ENCODE measurements around the gene AFTPH. TPM values are rescaled to one million over a fixed set of nuclear protein-coding genes. Genes with fewer than 3 reads are reported as not detected.
"Not testable (repeated sequence)": the region's sequence is repeated elsewhere in the genome, so short reads cannot be mapped to it uniquely, and the experiment has no call there.

Gene AFTPH
- polyA plus RNA-seq, 4 donors, result 63.1 to 78.0 (median 71.8) TPM

DNA sequence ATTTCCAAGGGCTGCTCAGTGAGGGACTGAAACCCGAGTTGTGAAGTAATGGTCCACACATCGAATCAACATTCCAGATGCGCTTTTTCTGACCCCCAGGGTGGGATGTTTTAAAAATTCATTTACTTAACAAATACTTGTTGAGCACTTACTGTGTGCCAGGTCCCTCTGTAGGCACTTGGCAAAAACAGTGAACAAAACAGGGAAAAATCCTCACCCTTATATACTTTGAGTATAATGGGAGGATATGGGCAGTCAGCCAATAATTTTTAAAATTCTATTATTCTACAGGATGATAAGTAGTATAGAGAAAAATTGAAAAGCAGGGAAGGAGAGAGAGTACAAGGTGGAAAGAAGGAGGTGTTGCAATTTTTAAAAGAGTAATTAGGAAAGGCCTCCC lies 31.3 kb upstream of the AFTPH start:
- no peak for DNase-seq (ENCODE audit: low read depth in 4 of 4, low spot score in 3 of 4)

DNA sequence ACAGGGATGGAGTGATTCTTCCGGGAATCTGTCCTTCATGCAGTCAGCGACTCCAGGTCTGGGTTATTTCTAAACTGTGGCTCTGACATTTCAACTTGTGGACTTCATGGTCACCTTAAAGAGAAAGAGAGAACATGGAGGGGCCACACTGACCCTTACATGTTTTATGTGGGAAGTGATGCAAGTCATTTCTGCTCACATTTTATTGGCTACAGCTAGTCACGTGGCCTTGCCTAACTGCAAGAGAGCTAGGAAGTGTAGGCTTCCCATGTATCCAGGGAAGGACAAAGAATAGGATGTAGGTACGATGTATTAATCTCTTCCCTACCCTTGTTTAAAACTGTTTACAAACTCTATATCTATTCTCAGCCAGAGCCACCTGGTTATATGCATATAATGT lies 30.3 kb upstream of the AFTPH start:
- DNase-seq (ENCODE audit: low read depth in 4 of 4, low spot score in 3 of 4), result no peak

DNA sequence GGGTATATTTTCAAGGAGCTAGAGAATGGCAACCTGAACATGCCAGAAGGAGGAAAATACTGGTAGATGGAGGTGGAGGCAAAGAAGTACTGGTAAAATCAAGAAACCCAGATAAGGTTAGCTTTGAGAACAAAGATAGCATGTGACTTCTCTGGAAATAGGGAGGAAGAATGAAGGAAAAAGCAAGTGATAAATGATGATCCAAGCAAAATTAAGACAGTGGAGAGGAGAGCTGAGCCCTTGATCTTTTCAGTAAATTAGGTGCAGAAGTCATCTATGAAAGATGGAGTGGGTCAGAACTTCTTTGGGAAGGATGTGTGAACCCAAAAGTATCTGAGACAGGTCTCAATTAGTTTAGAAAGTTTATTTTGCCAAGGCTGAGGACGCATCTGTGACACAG lies 25.7 kb upstream of the AFTPH start:
- no peak for DNase-seq (ENCODE audit: low read depth in 4 of 4, low spot score in 3 of 4)

DNA sequence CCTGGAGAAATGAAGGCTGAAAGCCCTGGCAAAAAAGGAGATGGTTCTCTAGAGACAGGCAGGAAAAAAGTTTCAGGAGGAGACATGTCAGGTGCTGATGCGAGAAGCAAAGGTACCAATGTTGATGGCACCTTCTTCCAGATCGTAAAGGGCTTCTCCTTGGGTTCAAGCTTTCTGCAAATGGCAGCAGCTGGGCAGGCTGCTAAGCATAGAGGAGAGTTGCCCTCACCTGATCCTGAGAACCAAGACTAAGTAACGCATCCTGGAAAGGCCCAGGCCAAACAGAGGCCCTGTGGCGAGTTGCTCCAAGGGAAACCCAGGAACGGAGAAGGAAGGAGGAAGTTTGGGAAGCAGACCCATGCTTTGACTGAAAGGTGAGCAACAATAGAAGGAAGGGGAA lies 23.6 kb upstream of the AFTPH start:
- no peak for DNase-seq (ENCODE audit: low read depth in 4 of 4, low spot score in 3 of 4)

DNA sequence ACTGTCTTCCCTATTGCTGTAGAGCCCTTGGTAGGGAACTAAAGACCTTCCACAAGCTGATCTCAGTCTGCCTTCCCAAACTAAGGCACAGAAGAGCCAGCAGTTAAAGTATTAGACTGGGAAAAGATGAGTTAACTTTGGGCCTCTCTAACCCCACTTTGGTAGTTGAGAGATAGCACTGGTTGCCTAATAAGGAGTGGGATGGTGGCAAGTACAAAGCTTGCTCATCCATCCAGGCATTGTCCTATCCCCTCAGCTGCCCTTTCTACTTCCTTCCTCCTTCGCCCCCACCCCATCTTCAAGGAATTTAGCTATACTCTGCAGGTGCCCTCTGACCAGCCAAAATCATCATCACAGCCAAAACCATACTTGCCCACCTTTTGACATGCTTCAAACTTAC lies 22.2 kb upstream of the AFTPH start:
- no peak for DNase-seq (ENCODE audit: low read depth in 4 of 4, low spot score in 3 of 4)

DNA sequence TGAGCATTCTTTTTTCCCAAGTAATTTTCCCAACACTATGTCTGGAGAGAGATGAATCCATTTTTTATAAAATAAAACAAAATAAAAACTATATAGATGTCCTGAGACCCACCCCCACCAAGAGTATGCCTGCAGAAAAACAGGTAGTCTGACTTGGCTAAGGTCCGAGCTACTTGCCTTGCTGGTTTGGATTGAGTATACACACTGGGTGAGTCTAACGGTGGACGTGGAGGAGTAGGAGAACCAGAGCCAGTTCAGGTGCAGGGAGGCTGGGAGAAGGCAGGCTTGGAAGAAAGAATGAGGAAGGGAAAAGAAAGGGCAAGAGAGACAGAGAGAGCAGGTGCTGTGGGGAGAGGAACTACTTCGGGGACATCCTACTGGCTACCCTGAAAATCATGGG lies 21.3 kb upstream of the AFTPH start:
- no peak for DNase-seq (ENCODE audit: low read depth in 4 of 4, low spot score in 3 of 4)

DNA sequence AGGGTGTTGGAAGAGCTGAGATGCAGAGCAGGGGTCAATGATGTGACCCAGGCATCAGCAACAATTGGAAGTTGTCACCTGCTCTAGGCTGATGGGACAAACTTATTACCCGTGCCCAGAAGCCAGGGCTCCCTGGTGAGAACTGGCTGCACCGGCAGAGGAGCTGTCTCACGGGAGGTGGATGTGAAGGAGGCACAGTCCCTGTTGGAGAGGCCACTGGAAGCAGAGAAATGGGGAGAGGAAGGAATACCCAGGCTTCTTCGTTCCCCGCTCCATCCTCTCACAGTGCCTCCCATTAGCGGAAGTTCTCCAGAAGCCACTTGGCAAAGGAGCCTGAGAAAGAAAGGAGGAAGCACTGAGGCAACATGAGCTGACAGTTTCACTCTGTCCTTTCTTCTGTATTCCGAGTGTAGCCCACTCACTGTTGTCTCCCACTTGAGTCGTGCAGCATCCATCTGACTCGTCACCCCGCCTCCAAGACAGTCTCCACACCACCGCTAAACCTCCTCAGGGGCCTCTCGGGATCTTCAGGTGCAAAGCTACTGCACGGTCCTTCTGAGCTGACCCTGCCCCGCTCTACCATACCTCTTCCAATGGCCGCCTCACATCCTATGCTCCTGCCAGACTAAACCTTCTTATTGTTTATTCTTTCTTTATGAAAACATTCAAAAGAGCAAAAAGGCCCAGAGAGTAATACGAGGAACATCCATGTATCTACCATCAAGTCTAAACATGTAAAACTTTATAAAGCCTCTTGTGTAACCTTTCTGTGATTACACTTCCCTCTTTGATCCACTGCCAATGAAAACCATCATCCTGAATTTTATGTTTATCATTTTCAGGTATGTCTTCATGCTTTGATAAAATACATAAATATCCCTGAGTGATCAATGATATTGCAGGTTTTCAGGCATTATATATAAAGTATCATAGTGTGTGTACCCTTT lies 19.1 kb upstream of the AFTPH start:
- DNase-seq (ENCODE audit: low read depth in 4 of 4, low spot score in 3 of 4), result no peak

DNA sequence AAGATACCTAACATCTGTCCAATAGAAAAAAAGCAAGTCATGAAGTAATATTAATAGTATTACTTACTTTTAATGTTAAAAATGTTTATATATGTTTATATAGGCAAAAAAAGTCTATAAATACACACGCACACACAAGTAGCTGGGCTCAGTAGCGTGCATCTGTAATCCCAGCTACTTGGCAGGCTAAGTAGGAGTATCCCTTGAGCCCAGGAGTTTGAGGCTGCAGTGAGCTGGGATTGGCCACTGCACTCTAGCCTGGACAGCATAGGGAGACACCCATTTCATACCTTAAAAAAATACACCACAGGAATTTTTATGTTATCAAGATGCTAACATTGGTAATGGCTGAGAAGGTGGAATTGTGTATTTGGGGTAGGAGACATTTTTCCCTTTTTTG lies 17.4 kb upstream of the AFTPH start:
- no peak for DNase-seq (ENCODE audit: low read depth in 4 of 4, low spot score in 3 of 4)

DNA sequence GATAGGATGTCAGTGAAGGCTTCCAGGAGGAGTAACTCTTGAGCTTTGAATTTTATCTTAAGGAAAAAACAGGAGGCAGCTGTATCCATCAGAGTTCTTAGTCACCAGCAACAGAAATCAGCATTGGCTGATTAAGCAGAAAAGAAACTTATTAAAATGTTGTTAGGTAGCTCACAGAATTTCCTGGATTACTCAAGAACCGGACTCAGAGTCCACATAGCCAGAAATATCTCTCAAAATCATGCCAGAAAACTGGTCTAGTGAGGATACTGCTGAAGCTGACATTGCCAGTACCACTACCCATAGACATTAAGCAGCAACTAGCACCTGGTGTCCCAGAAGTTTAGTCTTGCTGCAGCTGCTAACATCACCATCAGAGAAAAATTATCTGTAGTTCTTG lies 10.1 kb upstream of the AFTPH start:
- no peak for DNase-seq (ENCODE audit: low read depth in 4 of 4, low spot score in 3 of 4)

DNA sequence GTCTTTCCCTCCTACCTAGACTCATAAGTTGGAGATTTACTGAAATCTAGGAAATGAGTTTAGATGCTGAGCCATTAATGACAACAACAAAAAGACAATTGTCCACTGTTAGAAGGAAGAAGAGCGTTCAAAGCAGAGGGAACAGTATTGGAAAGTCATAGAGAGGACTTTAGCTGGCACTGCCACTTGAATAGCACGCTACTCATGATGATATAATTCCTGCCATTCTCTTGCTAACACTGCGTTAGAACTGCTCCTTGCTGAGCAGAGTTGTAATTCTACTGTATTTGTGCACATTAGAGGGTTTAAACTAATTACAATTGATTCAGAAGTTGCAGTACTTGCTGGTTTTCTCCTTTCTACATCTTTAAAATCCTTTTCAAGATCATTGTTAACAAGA lies 9.0 kb upstream of the AFTPH start:
- DNase-seq (ENCODE audit: low read depth in 4 of 4, low spot score in 3 of 4), result no peak

DNA sequence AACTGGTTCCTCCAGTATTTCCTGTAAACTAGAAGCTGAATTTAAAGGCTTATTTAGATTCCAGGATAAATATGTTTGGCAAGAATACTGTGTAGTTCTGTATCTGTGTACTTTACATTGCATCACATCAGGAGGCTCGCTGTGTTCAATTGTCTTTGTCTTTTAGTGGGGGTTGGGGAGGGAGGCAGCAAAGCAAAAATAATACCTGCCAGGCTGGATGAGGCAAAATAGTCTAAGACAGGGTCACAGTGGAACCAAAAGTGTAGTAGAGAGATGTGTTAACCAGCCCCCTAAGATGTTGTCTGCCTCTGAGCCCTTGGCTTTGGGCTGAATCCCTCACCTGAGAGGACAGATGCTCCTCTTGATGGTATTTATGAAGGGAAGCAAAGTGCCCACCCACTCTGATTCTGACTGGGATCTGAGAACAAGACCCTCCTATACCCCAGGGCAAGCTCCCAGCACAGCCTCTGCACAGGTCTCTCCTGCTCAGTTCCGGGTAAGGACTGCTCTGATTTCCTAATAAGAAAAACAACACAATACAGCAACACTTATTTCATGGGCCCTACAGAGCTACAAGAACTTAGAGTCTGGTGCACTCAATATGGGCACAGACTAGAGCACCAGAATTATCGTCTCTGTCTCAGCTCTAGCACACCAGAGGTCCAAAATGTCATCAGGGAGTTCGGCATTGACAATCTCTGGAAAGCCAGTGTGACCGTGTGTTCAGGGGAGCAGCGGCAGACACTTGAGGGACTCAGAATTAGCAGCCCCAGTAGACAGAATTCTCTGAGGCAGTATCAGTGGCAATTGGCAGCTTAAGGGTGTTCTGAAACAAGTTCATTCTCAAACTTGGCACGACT lies 7.2 kb upstream of the AFTPH start:
- DNase-seq (ENCODE audit: low read depth in 4 of 4, low spot score in 3 of 4), result no peak

DNA sequence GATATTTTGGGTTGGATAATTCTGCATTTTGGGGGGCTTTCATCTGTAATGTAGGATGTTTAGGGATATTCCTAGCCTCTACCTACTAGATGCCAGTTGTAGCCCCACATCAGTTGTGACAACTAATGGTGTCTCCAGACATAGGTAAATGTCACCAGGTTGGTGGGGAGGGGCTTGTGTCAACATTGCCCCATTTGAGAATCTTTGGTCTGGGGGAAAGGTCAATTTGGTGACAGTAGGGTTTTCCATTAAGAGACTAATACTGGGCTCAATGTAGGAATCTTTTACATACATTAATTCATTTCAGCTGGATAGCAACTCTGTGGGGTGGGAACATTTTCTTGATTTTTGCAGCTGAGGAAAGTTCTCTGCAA lies 6.6 kb upstream of the AFTPH start:
- no peak for DNase-seq (ENCODE audit: low read depth in 4 of 4, low spot score in 3 of 4)

DNA sequence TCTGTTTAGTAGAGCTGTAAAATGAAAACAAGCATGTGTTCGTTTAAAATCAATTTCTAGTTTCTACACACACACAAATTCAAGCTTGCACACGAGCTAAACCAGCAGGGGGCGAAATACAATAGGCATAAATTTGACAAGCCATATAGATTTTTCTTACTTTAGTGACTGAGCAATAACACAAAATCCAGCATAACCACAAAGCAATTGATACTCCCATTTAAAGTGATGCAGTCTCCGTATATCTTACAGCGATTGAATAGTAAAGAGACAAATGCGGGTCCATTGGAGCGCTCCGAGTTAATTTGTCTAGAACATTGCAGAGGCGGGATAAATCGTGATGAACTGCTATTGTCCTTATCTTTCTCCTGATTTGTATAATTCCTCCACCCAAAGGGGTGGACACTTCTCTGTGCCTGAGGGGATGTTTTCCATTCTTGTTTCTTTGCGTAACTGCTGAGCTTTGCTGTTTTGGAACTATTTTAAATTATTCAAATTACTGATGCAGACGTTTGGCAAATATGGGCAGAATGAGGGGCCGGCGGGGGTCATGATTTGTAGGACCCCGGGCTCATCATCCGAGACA lies 1.2 kb upstream of the AFTPH start:
- peak; percentile 63 to 80 (median 78) for DNase-seq (ENCODE audit: low read depth in 4 of 4, low spot score in 3 of 4)

DNA sequence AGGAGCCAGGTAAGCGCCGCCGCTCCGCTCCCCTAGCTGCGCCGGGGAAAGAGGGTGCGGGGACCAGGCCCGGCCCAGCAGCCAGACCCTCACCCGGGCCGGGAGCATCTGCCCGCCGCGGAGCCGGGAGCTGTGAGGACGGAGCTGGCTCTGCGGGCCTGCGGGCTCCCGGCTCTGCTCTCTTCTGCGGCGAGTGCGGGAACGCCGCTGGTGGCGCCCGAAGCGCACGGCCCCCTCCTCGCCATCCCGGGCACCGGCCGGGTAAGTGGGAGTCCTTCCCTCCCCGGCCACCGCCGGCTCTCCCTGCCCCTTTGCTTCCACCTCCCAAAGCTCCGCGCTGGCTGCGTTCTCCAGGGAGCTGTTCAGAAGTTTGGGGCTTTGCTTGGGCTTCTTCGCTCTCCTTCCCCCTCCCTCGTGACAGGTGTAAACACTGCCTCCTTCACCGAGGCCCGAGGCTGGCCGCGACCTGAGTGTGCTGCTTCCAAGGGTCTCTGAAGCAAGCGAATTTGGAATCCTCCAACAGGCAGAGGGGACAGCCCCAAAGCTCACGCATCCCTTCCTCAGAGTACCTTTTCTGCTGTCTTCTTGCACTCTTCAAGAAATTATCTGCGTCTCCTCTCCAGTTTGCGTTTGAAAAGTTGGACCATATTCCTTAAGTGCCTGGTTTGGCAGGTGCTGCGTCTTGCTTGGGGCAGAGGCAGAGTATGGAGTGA lies 632 bp downstream of the AFTPH start:
- DNase-seq (ENCODE audit: low read depth in 4 of 4, low spot score in 3 of 4), result peak in 2 of 4 donors; percentile 18 to 35

DNA sequence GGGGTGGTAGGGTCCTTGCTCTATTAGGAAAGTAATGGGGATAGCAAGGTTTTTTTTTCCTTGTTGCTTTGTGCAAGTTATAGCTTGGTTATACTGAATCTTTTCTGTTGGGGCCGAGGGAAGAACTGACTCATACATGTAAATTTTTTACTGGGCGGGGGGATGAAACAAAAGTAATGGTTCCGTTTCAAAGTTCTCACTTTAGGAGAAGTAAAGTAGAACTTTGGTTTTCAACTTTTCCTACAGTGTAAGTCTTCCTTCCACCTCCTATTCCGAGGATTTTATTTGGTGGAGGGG lies 1.1 kb downstream of the AFTPH start:
- peak in 2 of 4 donors; percentile 1 to 5 for DNase-seq (ENCODE audit: low read depth in 4 of 4, low spot score in 3 of 4)

DNA sequence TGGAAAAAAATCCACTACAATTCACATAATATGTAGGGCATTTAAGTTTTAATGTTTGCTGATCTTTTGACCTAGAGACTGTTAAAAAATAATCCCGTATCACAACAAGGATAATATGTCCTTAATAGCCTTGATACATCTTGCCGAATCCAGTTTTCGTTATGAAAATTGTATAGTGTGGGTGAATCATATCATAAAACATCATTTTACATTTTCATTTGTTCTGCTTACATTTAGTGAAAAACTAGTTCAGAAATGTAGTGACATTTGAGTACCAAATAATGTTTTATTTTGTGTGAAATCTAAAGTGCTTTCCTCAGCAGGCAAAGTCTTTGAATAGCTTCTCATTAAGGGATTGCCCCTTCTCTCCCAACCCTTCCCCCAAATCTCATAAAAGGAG lies 1.9 kb downstream of the AFTPH start:
- no peak for DNase-seq (ENCODE audit: low read depth in 4 of 4, low spot score in 3 of 4)

DNA sequence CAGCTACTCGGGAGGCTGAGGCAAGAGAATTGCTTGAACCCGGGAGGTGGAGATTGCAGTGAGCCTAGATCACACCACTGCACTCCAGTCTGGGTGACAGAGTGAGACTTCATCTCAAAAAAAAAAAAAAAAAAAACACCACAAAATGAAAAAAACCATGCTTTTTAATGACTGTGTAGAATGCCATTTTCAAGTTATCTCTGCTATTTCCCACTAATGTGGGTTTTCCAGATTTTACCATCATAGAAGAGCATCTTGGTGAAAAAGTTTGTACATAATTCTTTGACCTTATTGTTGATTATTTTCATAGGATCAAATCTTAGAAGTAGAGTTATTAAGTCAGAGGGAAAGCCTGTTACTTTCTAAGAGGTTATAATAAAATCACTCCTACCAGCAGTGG lies 6.8 kb downstream of the AFTPH start:
- DNase-seq (ENCODE audit: low read depth in 4 of 4, low spot score in 3 of 4), result not testable (repeated sequence)

DNA sequence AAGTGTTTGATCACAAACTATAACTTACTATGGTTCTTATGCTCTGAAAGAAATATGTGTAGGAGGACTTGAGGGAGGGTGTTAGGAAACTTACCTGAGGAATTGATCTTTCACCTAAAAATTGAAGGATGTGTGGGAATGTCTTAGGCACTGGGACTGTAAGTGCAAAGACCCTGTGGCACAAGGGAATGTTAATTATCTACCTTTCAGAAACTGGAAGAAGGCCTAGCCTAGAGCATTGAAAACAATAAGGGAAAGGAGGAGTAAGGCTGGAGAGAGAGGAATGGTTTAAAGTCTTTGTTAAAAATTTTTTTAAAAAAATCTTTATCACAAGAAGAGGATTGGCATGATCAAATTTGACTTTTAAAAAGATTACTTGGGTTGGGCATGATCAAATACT lies 7.9 kb downstream of the AFTPH start:
- no peak for DNase-seq (ENCODE audit: low read depth in 4 of 4, low spot score in 3 of 4)

DNA sequence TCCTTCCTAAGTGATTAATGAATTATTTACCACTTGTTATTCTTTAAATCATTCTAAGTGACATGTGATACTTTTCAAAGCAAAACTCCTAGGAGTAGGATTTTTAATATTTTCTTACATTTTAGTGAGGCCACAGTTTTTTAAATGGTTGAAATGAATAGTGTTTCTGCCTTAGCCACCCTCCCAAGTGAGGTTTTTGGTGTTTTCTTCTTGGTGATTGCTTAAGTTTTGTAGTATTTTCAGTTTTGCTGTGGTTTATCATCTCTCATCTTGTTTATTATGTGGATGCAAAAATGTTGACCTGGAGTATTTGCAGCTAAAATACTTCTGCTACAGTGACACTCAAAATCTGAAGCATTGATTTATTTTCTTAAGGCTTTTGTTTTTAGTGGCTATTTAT lies 9.8 kb downstream of the AFTPH start:
- no peak for DNase-seq (ENCODE audit: low read depth in 4 of 4, low spot score in 3 of 4)

DNA sequence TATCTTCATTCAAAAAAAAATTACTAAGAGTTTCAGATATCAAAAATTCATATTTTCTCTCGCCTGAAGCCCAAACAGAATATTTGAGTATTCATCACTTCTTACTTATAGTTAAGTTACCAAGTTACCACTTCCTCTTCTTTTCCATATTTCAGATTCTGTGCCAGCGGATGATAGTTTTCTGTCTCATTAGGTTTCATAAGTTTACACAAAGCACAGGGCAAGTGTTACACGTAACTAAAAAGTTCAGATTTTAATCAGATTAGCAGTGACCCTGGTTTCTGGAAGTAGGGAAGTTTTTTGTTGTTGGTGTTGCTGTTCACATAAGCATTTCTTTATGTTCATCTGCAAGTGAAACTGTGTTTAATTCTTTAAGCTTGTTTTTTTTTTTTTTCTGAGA lies 10.2 kb downstream of the AFTPH start:
- no peak for DNase-seq (ENCODE audit: low read depth in 4 of 4, low spot score in 3 of 4)

DNA sequence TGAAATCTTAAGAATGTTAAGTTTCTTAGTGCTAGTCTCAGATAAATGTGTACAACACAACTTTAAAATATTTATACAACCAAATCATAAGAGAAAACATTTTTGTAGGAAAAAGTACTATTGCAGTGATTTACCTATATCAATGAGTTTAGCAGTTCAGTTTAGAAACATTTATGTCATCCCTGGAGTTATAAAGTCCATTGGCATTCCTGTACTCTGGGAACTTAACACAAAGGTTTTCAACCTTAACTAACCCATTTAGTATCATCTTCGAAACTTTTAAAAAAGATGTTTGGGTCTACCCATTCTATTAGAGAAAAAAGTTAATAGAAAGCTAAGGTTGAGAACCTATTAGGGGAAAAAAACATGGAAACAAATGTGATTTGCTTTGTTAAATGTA lies 10.9 kb downstream of the AFTPH start:
- DNase-seq (ENCODE audit: low read depth in 4 of 4, low spot score in 3 of 4), result no peak

All from right renal pelvis (tissue), 4 donors.